Measurements from ENCODE around the gene AP2B1.

- TF ChIP-seq POLR2A (IDR thresholded peaks at IDR 0.05; ENCODE audit: low read length) (no peak), GATA1 (IDR thresholded peaks at IDR 0.05; ENCODE audit: low read depth, low read length) (no peak)
Observed at GRCh38 chr17:35546487-35546886, 40.6 kb upstream of the AP2B1 start.

All from erythroblast (primary cell).